Bone marrow (tissue), 2 donors: ENCODE measurements around the gene SPRED2.
"Not testable (repeated sequence)": the region's sequence is repeated elsewhere in the genome, so short reads cannot be mapped to it uniquely, and the experiment has no call there.

Experiments used
- DNase-seq, 2 donors: peaks; one replicate each; lab custom pipeline; 2025; lab: John Stamatoyannopoulos, UW

SPRED2 gene

GRCh38 chr2:65343386-65343785 lies 89.0 kb downstream of the SPRED2 start:
- no peak for DNase-seq

DNA sequence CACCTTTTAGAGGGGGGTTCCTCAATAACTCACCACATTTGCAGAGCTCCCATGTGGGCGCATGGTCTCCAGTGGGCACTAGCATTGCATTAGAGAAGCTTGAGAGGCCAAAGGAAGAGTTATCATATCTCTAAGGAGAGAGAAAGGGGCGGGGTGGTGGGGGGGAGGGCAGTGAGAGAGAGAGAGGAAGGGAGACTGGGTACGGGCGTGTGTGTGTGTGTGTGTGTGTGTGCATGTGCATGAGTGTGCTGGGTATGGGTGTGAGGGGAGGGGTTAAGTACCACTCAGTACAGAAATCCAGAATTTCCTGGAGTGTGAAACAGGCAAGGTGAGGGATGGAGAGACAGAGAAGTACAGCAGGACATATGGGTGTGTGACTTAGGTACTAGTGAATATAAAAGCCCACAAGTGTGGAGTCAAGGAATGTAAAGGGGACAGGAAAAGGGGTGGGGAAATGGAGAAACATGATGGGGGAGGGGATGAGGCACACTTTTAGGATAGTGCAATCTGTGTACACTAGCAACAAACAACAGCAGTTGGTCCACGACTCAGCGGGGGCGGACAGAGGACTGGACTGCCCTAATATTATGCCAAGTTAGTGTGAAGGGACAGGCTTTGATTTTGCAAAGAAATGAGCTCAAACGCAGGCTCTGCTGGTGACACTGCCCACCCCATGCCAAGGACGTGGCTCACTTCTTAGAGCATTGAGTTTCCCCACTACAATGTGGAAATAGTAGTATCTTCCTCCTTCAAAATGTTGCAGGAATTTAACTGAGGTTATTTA lies 91.3 kb downstream of the SPRED2 start:
- no peak for DNase-seq

DNA sequence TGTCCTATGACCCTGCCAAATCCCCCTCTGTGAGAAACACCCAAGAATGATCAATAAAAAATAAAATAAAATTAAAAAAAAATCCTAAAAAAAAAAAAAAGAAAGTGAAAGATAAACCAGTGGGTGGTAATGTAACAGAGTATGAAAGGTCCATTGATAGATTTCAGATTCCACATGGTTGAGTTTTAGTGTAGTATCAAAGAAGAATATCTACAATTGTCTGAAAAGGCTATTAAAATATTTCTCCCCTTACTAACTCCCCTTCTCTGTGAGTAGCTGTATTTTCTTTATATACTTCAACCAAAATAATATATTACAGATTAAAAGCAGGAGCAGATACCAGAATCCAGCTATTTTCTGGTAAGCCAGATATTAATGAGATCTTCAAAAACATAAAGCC lies 92.8 kb downstream of the SPRED2 start:
- no peak for DNase-seq

DNA sequence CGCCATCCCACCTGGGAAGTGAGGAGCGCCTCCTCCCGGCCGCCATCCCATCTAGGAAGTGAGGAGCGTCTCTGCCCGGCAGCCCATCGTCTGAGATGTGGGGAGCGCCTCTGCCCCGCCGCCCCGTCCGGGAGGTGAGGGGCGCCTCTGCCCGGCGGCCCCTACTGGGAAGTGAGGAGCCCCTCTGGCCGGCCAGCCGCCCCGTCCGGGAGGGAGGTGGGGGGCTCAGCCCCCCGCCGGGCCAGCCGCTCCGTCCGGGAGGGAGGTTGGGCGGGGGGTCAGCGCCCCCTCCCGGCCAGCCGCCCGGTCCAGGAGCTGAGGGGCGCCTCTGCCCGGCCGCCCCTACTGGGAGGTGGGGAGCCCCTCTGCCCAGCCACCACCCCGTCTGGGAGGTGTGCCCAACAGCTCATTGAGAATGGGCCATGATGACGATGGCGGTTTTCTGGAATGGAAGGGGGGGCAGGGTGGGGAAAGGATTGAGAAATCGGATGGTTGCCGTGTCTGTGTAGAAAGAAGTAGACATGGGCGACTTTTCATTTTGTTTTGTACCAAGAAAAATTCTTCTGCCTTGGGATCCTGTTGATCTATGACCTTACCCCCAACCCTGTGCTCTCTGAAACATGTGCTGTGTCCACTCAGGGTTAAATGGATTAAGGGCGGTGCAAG lies 93.4 kb downstream of the SPRED2 start:
- DNase-seq: not testable (repeated sequence)

DNA sequence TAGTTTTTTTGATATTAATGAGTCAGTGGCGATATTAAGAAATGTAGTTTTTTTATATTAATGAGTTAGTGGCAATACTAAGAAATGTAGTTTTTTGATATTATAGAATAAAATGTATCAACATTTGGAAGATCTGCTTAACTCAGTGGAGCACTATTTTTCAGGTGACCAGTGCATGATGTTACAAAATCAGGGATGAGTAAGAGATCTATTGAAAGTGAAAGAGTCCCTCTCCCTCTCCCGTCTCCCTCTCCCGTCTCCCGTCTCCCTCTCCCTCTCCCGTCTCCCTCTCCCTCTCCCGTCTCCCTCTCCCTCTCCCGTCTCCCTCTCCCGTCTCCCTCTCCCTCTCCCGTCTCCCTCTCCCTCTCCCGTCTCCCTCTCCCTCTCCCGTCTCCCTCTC lies 94.5 kb downstream of the SPRED2 start:
- DNase-seq: not testable (repeated sequence)

DNA sequence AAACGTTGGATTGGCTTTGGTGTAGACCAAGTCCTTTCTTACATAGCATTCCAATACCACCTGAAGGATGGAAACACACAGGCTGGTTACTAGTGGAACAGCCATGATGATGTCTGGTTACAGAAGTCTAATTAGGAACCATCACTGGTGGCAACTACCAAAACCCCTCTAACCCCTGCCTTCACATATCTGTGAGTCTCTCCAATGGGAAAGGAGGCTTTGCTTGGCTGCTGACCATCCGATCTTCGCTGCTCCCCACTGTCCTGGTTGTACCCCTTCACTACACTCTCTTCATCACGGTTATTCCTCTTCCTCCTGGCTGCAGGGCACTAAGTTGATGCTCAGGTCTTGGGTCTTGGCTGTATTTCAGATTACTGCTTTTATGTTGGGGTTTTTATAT lies 97.7 kb downstream of the SPRED2 start:
- no peak for DNase-seq

GRCh38 chr2:65331336-65332025 lies 100.9 kb downstream of the SPRED2 start:
- DNase-seq: no peak

GRCh38 chr2:65329525-65329924 lies 102.9 kb downstream of the SPRED2 start:
- DNase-seq: no peak

GRCh38 chr2:65326276-65326675 lies 106.1 kb downstream of the SPRED2 start:
- no peak for DNase-seq

DNA sequence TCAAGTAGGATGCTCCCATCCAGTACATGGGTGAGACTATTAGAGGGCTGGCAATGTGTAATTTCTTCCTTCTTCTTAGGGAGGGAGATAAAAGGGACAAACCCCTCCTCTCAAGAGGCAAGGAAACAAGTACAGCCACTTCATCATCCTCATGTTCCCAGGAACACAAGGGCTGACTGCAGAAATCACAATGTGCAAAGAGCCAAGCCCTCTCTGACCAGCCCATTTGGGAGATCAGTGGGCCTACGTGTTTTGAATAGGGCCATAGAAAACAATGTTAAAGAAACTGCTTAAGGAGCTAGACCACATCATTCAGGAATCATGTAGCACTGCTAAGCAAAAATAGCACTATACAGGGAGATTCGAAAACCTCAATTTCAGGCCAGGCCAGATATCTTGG lies 107.3 kb downstream of the SPRED2 start:
- no peak for DNase-seq

DNA sequence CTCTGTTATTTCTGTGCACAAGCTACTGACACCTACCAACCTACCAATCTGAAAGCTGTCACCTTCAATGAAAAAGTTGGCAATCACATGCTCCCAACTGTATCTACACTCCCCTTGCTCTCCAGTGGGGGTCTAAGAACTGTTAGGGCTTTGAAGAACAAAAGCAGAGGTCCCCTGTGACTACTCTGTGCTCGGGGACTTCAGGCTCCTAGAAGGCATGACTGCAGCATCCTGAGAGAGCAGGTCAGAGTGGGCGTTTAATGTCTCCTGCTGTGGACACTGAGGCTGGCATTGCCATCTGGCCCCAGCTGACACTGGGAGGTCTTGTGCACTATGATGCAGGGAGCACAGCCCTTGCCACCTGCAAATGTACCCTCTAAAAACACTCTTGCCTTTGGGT lies 111.5 kb downstream of the SPRED2 start:
- DNase-seq: no peak

GRCh38 chr2:65320042-65320725 lies 112.2 kb downstream of the SPRED2 start:
- no peak for DNase-seq

DNA sequence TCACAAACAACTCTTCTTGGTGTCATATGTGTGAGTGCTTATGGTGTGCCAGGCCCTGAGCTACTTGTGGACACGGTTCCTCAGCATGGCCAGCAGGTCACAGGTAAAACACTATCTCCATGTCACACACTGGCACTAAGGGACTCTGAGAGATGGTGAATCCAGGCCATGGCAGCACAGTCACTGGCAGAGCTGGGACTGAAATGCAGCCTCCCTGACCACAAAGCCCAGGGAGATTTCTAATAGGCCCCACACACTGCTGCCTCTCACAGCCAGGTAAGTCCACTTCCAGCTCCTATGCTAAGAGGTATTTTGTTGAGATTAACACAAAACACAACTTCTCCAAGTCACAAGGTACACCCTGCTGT lies 112.7 kb downstream of the SPRED2 start:
- DNase-seq: no peak

DNA sequence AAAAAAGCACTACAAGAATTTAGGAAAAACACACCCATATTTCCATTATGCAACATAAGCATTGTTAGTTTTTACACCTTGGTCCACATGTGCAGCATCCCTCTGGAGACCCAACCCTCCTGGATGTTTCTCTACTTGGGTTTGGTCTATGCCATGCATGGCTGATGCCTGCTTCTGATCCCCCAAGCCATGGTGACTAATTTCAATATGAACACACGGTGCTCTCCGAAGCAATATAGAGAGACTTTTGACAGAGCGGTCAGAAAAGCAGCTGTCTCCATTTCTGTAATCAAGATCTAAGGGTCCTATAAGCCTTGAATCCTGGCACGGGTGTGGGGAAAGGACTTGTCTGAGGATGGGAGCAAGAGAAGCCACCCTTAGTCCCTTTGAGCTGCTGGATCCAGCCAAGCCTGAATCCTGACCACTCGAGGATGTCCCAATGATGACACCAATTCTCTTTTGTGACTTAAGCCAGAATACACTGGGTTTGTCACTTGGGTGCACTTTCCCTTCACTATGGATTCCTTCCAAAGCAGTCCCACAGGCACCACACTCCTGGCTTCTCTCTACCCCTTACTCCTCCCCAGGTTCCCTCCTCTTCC lies 113.2 kb downstream of the SPRED2 start:
- no peak for DNase-seq

GRCh38 chr2:65317841-65318240 lies 114.6 kb downstream of the SPRED2 start:
- no peak for DNase-seq

DNA sequence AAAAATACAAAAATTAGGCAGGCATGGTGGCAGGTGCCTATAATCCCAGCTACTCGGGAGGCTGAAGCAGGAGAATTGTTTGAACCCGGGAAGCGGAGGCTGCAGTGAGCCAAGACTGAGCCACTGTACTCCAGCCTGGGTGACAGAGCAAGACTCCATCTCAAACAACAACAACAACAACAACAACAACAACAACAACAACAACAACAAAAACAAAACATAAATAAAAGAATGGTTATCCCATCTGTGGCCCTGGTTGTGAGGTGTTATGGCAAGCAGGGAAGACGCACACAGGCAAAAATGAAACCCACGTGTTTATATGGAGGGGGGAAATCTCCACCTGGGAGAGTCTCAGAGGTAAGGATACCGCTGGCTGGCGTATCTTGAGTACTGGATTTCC lies 115.0 kb downstream of the SPRED2 start:
- DNase-seq: not testable (repeated sequence)

- DNase-seq: no peak
Measured at GRCh38 chr2:65316072-65316471, 116.3 kb downstream of the SPRED2 start.

- DNase-seq: no peak
Measured at GRCh38 chr2:65314801-65315441, 117.5 kb downstream of the SPRED2 start.

- no peak for DNase-seq
Measured at GRCh38 chr2:65313954-65314256, 118.5 kb downstream of the SPRED2 start.

- no peak for DNase-seq
Measured at GRCh38 chr2:65313126-65313953, 119.1 kb downstream of the SPRED2 start.

DNA sequence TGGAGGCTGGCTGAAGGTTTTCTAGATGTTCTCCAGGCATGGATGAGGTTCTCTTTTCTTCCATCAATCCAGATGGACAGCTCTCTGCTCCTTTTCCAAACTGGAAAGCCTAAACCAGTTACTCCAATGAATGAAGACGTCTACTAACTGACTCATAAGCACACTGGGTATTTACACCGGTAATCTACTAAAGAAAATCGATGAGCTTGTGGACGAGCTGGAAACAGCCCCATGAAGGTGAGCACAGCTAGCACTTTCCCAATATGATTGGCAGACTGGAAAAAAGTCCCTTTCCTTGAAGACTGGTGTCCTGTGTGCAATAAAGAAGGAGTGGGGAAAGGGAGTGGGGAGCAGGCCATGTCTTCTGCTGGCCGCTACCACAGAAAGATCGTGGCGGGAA lies 120.8 kb downstream of the SPRED2 start:
- DNase-seq: no peak
